Neural progenitor cell (in vitro differentiated cells): ENCODE measurements around the gene MYOM1. TPM values are rescaled to one million over a fixed set of nuclear protein-coding genes. Genes with fewer than 3 reads are reported as not detected.

Experiments
- DNase-seq: peaks from one replicate; pipeline ENCODE4 v3.0.0-alpha.2; 2016; ENCODE audit warnings: low spot score
- H2AFZ ChIP-seq: fragments of 200-600 bp; sonication (generic); replicated peaks from 2 replicates; pipeline ENCODE4 v1.6.1; 2016; ENCODE audit warnings: antibody characterized with exemption
- H3F3A ChIP-seq: fragments of 200-600 bp; sonication (generic); 2 replicates; pipeline ENCODE4 v1.6.1; 2016; ENCODE audit warnings: antibody characterized with exemption, low read depth
- H3K27ac ChIP-seq: fragments of 200-600 bp; sonication (generic); 2 replicates; pipeline ENCODE4 v1.5.1; 2016; ENCODE audit warnings: mild to moderate bottlenecking
- H3K27me3 ChIP-seq: fragments of 200-600 bp; sonication (generic); 2 replicates; pipeline ENCODE4 v1.6.1; 2016; ENCODE audit warnings: mild to moderate bottlenecking, moderate library complexity
- H3K36me3 ChIP-seq: fragments of 200-600 bp; sonication (generic); 2 replicates; pipeline ENCODE4 v1.5.1; 2016
- H3K4me1 ChIP-seq: fragments of 200-600 bp; sonication (generic); 2 replicates; pipeline ENCODE4 v1.6.1; 2016; ENCODE audit warnings: mixed run types
- H3K4me2 ChIP-seq: fragments of 200-600 bp; sonication (generic); 2 replicates; pipeline ENCODE4 v1.6.1; 2016
- H3K4me3 ChIP-seq: fragments of 200-600 bp; sonication (generic); 2 replicates; pipeline ENCODE4 v1.5.1; 2016
- H3K79me2 ChIP-seq: fragments of 200-600 bp; sonication (generic); 2 replicates; pipeline ENCODE4 v1.6.1; 2016; ENCODE audit warnings: low read depth
- H3K9ac ChIP-seq: fragments of 200-600 bp; sonication (generic); 2 replicates; pipeline ENCODE4 v1.6.1; 2016
- H3K9me3 ChIP-seq: fragments of 200-600 bp; sonication (generic); 2 replicates; pipeline ENCODE4 v1.5.1; 2016; ENCODE audit warnings: low read depth
- H4K20me1 ChIP-seq: fragments of 200-600 bp; sonication (generic); 2 replicates; pipeline ENCODE4 v1.6.1; 2016; ENCODE audit warnings: low read depth
- H3K27ac Mint-ChIP-seq: 3 replicates; pipeline ENCODE4 v1.8.0; 2021; ENCODE audit warnings: mixed read lengths
- H3K27me3 Mint-ChIP-seq: 2 replicates; pipeline ENCODE4 v1.8.0; 2022; ENCODE audit warnings: low read depth, mild to moderate bottlenecking, inconsistent platforms, moderate library complexity, mixed read lengths; ENCODE audit not compliant: insufficient read depth
- H3K36me3 Mint-ChIP-seq: 3 replicates; pipeline ENCODE4 v1.8.0; 2021; ENCODE audit warnings: mixed read lengths
- H3K4me1 Mint-ChIP-seq: 3 replicates; pipeline ENCODE4 v1.8.0; 2021; ENCODE audit warnings: mixed read lengths
- H3K4me3 Mint-ChIP-seq: 3 replicates; pipeline ENCODE4 v1.8.0; 2021; ENCODE audit warnings: mild to moderate bottlenecking, moderate library complexity, mixed read lengths
- H3K9me3 Mint-ChIP-seq: 3 replicates; pipeline ENCODE4 v1.8.0; 2020; ENCODE audit warnings: mixed read lengths
- CTCF ChIP-seq: fragments of 200-600 bp; sonication (generic); IDR thresholded peaks from 2 replicates; pipeline ENCODE4 v1.5.1; 2017; ENCODE audit warnings: antibody characterized with exemption, mild to moderate bottlenecking
- EZH2 ChIP-seq: fragments of 200-600 bp; sonication (generic); IDR thresholded peaks from 2 replicates; pipeline ENCODE4 v1.6.1; 2017; ENCODE audit warnings: antibody characterized with exemption, mild to moderate bottlenecking, moderate library complexity
- EZH2phosphoT487 ChIP-seq: fragments of 200-600 bp; sonication (generic); IDR thresholded peaks from 2 replicates; pipeline ENCODE4 v1.6.1; 2017; ENCODE audit warnings: antibody characterized with exemption
- total RNA-seq: library from RNA; depleted of rRNA; stranded (reverse); fragments of >200 nt; gene quantifications from 2 replicates; pipeline ENCODE4 v1.2.3, GENCODE V29; 2015; ENCODE audit warnings: low replicate concordance

MYOM1 gene
- total RNA-seq, 1 donor from 2014 or later, result 0.45 TPM

DNA sequence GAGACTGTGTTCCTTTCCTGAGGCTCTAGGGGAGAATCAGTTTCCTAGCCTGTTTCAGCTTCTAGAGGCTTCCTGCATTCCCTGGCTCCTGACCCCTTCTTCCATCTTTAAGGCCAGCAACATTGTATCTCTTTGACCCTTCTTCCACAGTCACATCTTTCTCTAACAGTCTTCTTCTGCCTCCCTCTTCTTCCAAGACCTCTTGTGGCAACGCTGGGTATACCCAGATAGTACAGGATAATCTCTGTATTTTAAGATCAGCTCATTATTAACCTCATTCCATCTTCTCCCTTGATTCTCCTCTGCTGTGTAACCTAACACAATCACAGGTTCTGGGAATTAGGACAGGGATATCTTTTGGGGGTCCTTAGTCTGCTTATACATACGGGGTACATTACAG lies 19.0 kb upstream of the MYOM1 start:
- Histone ChIP-seq H3K27me3 (no peaks in the 10 kb centered on the region), H2AFZ (no peak overlapping the region), H3K79me2 (no peaks in the 10 kb centered on the region), H3K4me2 (no peak overlapping the region), H3K36me3 (no peaks in the 10 kb centered on the region), H3K9me3 (no peaks in the 10 kb centered on the region), H3K27ac (no peak overlapping the region), H3K4me3 (no peak overlapping the region), H3F3A (peaks cover 4% of the 10 kb centered on the region), H4K20me1 (no peaks in the 10 kb centered on the region), H3K9ac (no peak overlapping the region), H3K4me1 (no peaks in the 10 kb centered on the region)
- Mint-ChIP-seq H3K27me3 (no peaks in the 10 kb centered on the region), H3K9me3 (peaks cover 26% of the 10 kb centered on the region), H3K4me3 (no peak overlapping the region), H3K4me1 (peaks cover 2% of the 10 kb centered on the region), H3K27ac (no peak overlapping the region), H3K36me3 (peaks cover 12% of the 10 kb centered on the region)
- TF ChIP-seq EZH2phosphoT487 (no peak), CTCF (no peak), EZH2 (no peak)
- no peak for DNase-seq

- H3K9ac ChIP-seq, result no peak overlapping the region
- H3F3A ChIP-seq, result no peaks in the 10 kb centered on the region
- H3K4me1 Mint-ChIP-seq, result peaks cover 3% of the 10 kb centered on the region
- no peak overlapping the region for H3K4me2 ChIP-seq
- no peak for DNase-seq
- H3K79me2 ChIP-seq, result no peaks in the 10 kb centered on the region
- H3K27ac Mint-ChIP-seq, result no peak overlapping the region
- no peaks in the 10 kb centered on the region for H3K4me1 ChIP-seq
- no peak overlapping the region for H3K27ac ChIP-seq
- H3K36me3 Mint-ChIP-seq, result peaks cover 10% of the 10 kb centered on the region
- H3K27me3 ChIP-seq, result no peaks in the 10 kb centered on the region
- no peak overlapping the region for H2AFZ ChIP-seq
- H3K9me3 ChIP-seq, result no peaks in the 10 kb centered on the region
- H3K4me3 Mint-ChIP-seq, result no peak overlapping the region
- H3K4me3 ChIP-seq, result no peak overlapping the region
- TF ChIP-seq CTCF (no peak), EZH2 (no peak), EZH2phosphoT487 (no peak)
- H3K27me3 Mint-ChIP-seq, result no peaks in the 10 kb centered on the region
- peaks cover 16% of the 10 kb centered on the region for H3K9me3 Mint-ChIP-seq
- H4K20me1 ChIP-seq, result no peaks in the 10 kb centered on the region
- H3K36me3 ChIP-seq, result no peaks in the 10 kb centered on the region
Observed at GRCh38 chr18:3236470-3236869, 16.7 kb upstream of the MYOM1 start.

- Histone ChIP-seq H3K27ac (no peak overlapping the region), H3K4me1 (no peaks in the 10 kb centered on the region), H2AFZ (no peak overlapping the region), H3K27me3 (no peaks in the 10 kb centered on the region), H4K20me1 (no peaks in the 10 kb centered on the region), H3K36me3 (no peaks in the 10 kb centered on the region), H3K4me2 (no peak overlapping the region), H3K9ac (no peak overlapping the region), H3F3A (no peaks in the 10 kb centered on the region), H3K79me2 (no peaks in the 10 kb centered on the region), H3K4me3 (no peak overlapping the region), H3K9me3 (no peaks in the 10 kb centered on the region)
- no peak overlapping the region for H3K4me3 Mint-ChIP-seq
- no peak for TF ChIP-seq CTCF
- TF ChIP-seq EZH2phosphoT487, result no peak
- no peak for TF ChIP-seq EZH2
- H3K27me3 Mint-ChIP-seq, result no peaks in the 10 kb centered on the region
- no peak for DNase-seq
- H3K27ac Mint-ChIP-seq, result no peak overlapping the region
- H3K4me1 Mint-ChIP-seq, result peaks cover 3% of the 10 kb centered on the region
- peaks cover 13% of the 10 kb centered on the region for H3K9me3 Mint-ChIP-seq
- peaks cover 7% of the 10 kb centered on the region for H3K36me3 Mint-ChIP-seq
Observed at GRCh38 chr18:3235846-3236245, 16.1 kb upstream of the MYOM1 start.
